Chondrocyte (in vitro differentiated cells): ENCODE results near the gene ZNF598. TPM values are rescaled to one million over a fixed set of nuclear protein-coding genes. Genes with fewer than 3 reads are reported as not detected.
A peak's percentile ranks its signal among the peaks of the same experiment; 100 is the strongest.

Experiments
- DNase-seq: peaks from one replicate; pipeline ENCODE4 v3.0.0; 2021; ENCODE audit warnings: mixed read lengths, low spot score
- H3K27ac Mint-ChIP-seq: one replicate; pipeline ENCODE4 v1.8.0; 2021; ENCODE audit warnings: mild to moderate bottlenecking, moderate library complexity, mixed read lengths; ENCODE audit not compliant: unreplicated experiment
- H3K27me3 Mint-ChIP-seq: 2 replicates; pipeline ENCODE4 v1.8.0; 2021; ENCODE audit warnings: low read depth, mixed read lengths
- H3K36me3 Mint-ChIP-seq: 2 replicates; pipeline ENCODE4 v1.8.0; 2021; ENCODE audit warnings: low read depth, mixed read lengths
- H3K4me1 Mint-ChIP-seq: 2 replicates; pipeline ENCODE4 v1.8.0; 2021; ENCODE audit warnings: low read depth, mild to moderate bottlenecking, mixed read lengths
- H3K4me3 Mint-ChIP-seq: one replicate; pipeline ENCODE4 v1.8.0; 2021; ENCODE audit warnings: mild to moderate bottlenecking, moderate library complexity, mixed read lengths; ENCODE audit not compliant: unreplicated experiment
- H3K9me3 Mint-ChIP-seq: 2 replicates; pipeline ENCODE4 v1.8.0; 2021; ENCODE audit warnings: low read depth, mixed read lengths
- CTCF ChIP-seq: fragments of 200-600 bp; sonication (generic); IDR thresholded peaks from 2 replicates; pipeline ENCODE4 v1.5.0; 2021; ENCODE audit warnings: antibody characterized with exemption, mild to moderate bottlenecking, moderate library complexity
- total RNA-seq: library from RNA; stranded (reverse); gene quantifications from 3 replicates; pipeline ENCODE4 v1.2.1, GENCODE V29; 2021

The ZNF598 gene
- total RNA-seq, 1 donor from 2014 or later = 41.7 TPM

DNA sequence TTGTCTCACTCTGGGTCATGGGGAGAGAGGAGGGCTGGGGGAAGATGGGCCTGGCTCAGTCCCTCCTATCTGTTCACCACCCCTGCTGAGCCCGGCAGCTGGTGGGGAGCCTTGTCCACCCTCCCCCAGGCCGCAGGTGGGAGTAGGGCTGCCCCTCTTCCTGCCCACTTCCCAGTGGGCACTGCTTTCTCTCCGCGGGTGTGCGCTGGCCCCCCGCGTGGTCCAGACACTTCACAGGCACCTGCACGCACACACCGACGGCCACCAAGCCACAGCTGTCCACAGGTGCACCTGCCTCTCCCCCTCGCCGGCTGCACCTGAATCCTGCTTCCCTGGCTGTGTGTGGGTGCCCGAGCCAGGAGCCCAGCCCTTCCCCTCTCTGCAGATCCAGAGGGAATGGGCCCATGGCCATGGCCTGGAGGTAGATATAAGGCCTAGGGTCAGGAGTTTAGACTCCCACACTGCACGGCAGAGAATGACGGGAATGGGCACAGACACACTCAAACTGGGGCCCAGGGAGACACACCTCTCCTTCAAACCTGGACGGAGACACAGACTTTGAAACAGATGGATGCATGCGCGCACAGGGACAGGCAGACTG, 19.1 kb upstream of the ZNF598 start:
- no peak for TF ChIP-seq CTCF
- H3K27me3 Mint-ChIP-seq = no peaks in the 10 kb centered on the region
- no peaks in the 10 kb centered on the region for H3K36me3 Mint-ChIP-seq
- H3K4me1 Mint-ChIP-seq = peaks cover 42% of the 10 kb centered on the region
- peak overlapping the region; percentile 82 for H3K4me3 Mint-ChIP-seq
- DNase-seq = peak; percentile 76
- no peak overlapping the region for H3K27ac Mint-ChIP-seq
- no peaks in the 10 kb centered on the region for H3K9me3 Mint-ChIP-seq

- no peak overlapping the region for H3K27ac Mint-ChIP-seq
Observed at GRCh38 chr16:2028146-2028545, 18.5 kb upstream of the ZNF598 start.

GRCh38 chr16:2027024-2028010, 17.7 kb upstream of the ZNF598 start:
- peaks cover 41% of the 10 kb centered on the region for H3K4me1 Mint-ChIP-seq
- no peak overlapping the region for H3K27ac Mint-ChIP-seq
- peak overlapping the region; percentile 82 for H3K4me3 Mint-ChIP-seq
- no peaks in the 10 kb centered on the region for H3K36me3 Mint-ChIP-seq
- no peak for DNase-seq
- H3K9me3 Mint-ChIP-seq = no peaks in the 10 kb centered on the region
- TF ChIP-seq CTCF = peak; percentile 33
- no peaks in the 10 kb centered on the region for H3K27me3 Mint-ChIP-seq

More at GRCh38 chr16:2028146-2028545, 18.5 kb upstream of the ZNF598 start:
- no peak for DNase-seq
- Mint-ChIP-seq H3K27me3 (no peaks in the 10 kb centered on the region), H3K36me3 (no peaks in the 10 kb centered on the region), H3K4me1 (peaks cover 41% of the 10 kb centered on the region), H3K4me3 (peak overlapping the region; percentile 82), H3K9me3 (no peaks in the 10 kb centered on the region)
- no peak for TF ChIP-seq CTCF

GRCh38 chr16:2026461-2027023, 16.9 kb upstream of the ZNF598 start, which contains the start of gene NHERF2:
Gene NHERF2, plus strand, starts transcription at chr16:2026902. Its CDS starts 104 bp downstream, at chr16:2027006.
- TF ChIP-seq CTCF = no peak
- Mint-ChIP-seq H3K27me3 (peaks cover 2% of the 10 kb centered on the region), H3K27ac (no peak within 1 kb of the TSS), H3K36me3 (no peaks in the 10 kb centered on the region), H3K9me3 (no peaks in the 10 kb centered on the region), H3K4me3 (peak within 1 kb of the TSS; percentile 82), H3K4me1 (peaks cover 37% of the 10 kb centered on the region)
- DNase-seq = no peak

GRCh38 chr16:2025878-2026460, 16.3 kb upstream of the ZNF598 start:
- Mint-ChIP-seq H3K4me3 (peak overlapping the region; percentile 28), H3K36me3 (no peaks in the 10 kb centered on the region), H3K27me3 (peaks cover 4% of the 10 kb centered on the region), H3K4me1 (peaks cover 38% of the 10 kb centered on the region), H3K9me3 (no peaks in the 10 kb centered on the region), H3K27ac (no peak overlapping the region)
- no peak for DNase-seq
- no peak for TF ChIP-seq CTCF
